Heart left ventricle (tissue), 13 donors: ENCODE data around the gene P3R3URF.

ENCODE experiments used
- CTCF ChIP-seq, 12 donors: fragments of 200-600 bp; sonication (generic) in 4 of 12; IDR thresholded peaks; one replicate each; pipeline versions ENCODE4 v1.5.0 to v1.8.0; 2018 to 2022; ENCODE audit warnings: antibody characterized with exemption in 12 of 12, mild to moderate bottlenecking in 5 of 12
- POLR2A ChIP-seq, 2 donors: fragments of 450-650 bp; IDR thresholded peaks; one replicate each; pipeline ENCODE4 v1.6.1; 2017; ENCODE audit warnings: antibody characterized with exemption in 2 of 2, mild to moderate bottlenecking in 2 of 2, moderate library complexity in 2 of 2
- donor health status: ischemic (EF 13 %, LVEDD 7.1; RV severe dilation, severe dysfunction).
- donor health status: DM: no; HTN: yes; CAD: no.
- donor health status: DM: no; HTN: no; CAD: no.
- donor health status: ischemic (EF 25% LVEDD 6.9; RV normal size, moderate dysfunction).
- donor health status: ischemic (EF 25% LVEDD 5.7; RV mildly dilated, moderate dysfunction).
- donor health status: ischemic (EF 35%, LVEDD 5.7; RV mildly dilated, moderate dysfunction).
- donor health status: nonischemic (EF 11% LVEDD 7.7; RV severe dilation, severe dysfunction).
- donor health status: DM: yes; HTN: yes; CAD: no.
- donor health status: PGD.
- donor health status: ischemic (EF 29% LVEDD 5.4; RV normal size, mild dysfunction).
- donor health status: nonischemic (EF 23%, LVEDD 6.1; RV moderate dilation, normal function).

GRCh38 chr1:46218443-46218842, 42.2 kb upstream of the P3R3URF start:
- TF ChIP-seq CTCF (IDR thresholded peaks at IDR 0.05) = no peak
- no peak for TF ChIP-seq POLR2A (IDR thresholded peaks at IDR 0.05)
